Hematopoietic multipotent progenitor cell (in vitro differentiated cells): ENCODE data around the gene SNRPD1. TPM values are rescaled to one million over a fixed set of nuclear protein-coding genes. Genes with fewer than 3 reads are reported as not detected.

Experiments used
- small RNA-seq: library from RNA; depleted of rRNA; stranded (forward); fragments of <200 nt; gene quantifications from one replicate; pipeline ENCODE3, GENCODE V24; 2012
- total RNA-seq: library from RNA; depleted of rRNA; stranded (reverse); fragments of >200 nt; gene quantifications from one replicate; pipeline ENCODE4 v1.2.3, GENCODE V29; 2012

The SNRPD1 gene
- total RNA-seq, 1 donor = 8.6 TPM

Small RNA genes lying within 50 kb of the gene (small RNA-seq; reads per million reads assigned to genes)
- gene MIR320C1 = not detected

Other genes with a start within 250 kb of the SNRPD1 start
- gene ESCO1, start 11.6 kb upstream of the SNRPD1 start, total RNA-seq = 4.8 TPM
- 16.7 TPM for gene ABHD3, start 92.5 kb downstream of the SNRPD1 start, total RNA-seq
- 33.7 TPM for gene MIB1, start 128.5 kb downstream of the SNRPD1 start, total RNA-seq